Heart left ventricle (tissue), 13 donors: ENCODE results near the gene FAF1.

Experiments
- CTCF ChIP-seq, 12 donors: fragments of 200-600 bp; sonication (generic) in 4 of 12; IDR thresholded peaks; one replicate each; pipeline versions ENCODE4 v1.5.0 to v1.8.0; 2018 to 2022; ENCODE audit warnings: antibody characterized with exemption in 12 of 12, mild to moderate bottlenecking in 5 of 12
- POLR2A ChIP-seq, 2 donors: fragments of 450-650 bp; IDR thresholded peaks; one replicate each; pipeline ENCODE4 v1.6.1; 2017; ENCODE audit warnings: antibody characterized with exemption in 2 of 2, mild to moderate bottlenecking in 2 of 2, moderate library complexity in 2 of 2
- donor health status: ischemic (EF 13 %, LVEDD 7.1; RV severe dilation, severe dysfunction).
- donor health status: DM: no; HTN: yes; CAD: no.
- donor health status: DM: no; HTN: no; CAD: no.
- donor health status: ischemic (EF 25% LVEDD 6.9; RV normal size, moderate dysfunction).
- donor health status: ischemic (EF 25% LVEDD 5.7; RV mildly dilated, moderate dysfunction).
- donor health status: ischemic (EF 35%, LVEDD 5.7; RV mildly dilated, moderate dysfunction).
- donor health status: nonischemic (EF 11% LVEDD 7.7; RV severe dilation, severe dysfunction).
- donor health status: DM: yes; HTN: yes; CAD: no.
- donor health status: PGD.
- donor health status: ischemic (EF 29% LVEDD 5.4; RV normal size, mild dysfunction).
- donor health status: nonischemic (EF 23%, LVEDD 6.1; RV moderate dilation, normal function).

GRCh38 chr1:50503515-50503914 is 456.6 kb downstream of the FAF1 start:
- no peak for TF ChIP-seq CTCF (IDR thresholded peaks at IDR 0.05)
- no peak for TF ChIP-seq POLR2A (IDR thresholded peaks at IDR 0.05)
